K562 (cell line): ENCODE data around the gene CBX8. TPM values are rescaled to one million over a fixed set of nuclear protein-coding genes. Genes with fewer than 3 reads are reported as not detected.

Experiments used
- ATAC-seq: fragments of 200-7000 bp; cut with Tn5 transposase; 3 replicates; pipeline ENCODE4 v1.9.1; 2020; ENCODE audit warnings: moderate library complexity
- BruUV-seq: library from RNA; stranded (reverse); fragments of 400-500 nt; replicated peaks from 2 replicates; lab custom pipeline; 2021; lab: Mats Ljungman, UMichigan
- CTCF ChIA-PET: fragments of 300-600 bp; formaldehyde crosslinking; extraction: SDS; loops from one replicate; lab custom pipeline; 2021; ENCODE audit warnings: low intra/inter-chr PET ratio; lab: Yijun Ruan, JAX
- POLR2A ChIA-PET: fragments of 300-600, 350-650 bp; sonication (Branson Sonifier 250); formaldehyde crosslinking; extraction: SDS; loops from one replicate; lab custom pipeline; 2021; ENCODE audit warnings: antibody characterized with exemption, inconsistent platforms; lab: Yijun Ruan, JAX
- DNase-seq, 4 experiments: peaks; one replicate each; pipeline versions ENCODE4 v3.0.0 to v3.0.0-alpha.2; 2011 to 2018; ENCODE audit warnings: low spot score in 3 of 4, mixed read lengths in 3 of 4; ENCODE audit errors: extremely low read depth in 1 of 4
- FAIRE-seq: peaks from 2 replicates; lab custom pipeline; 2011; peaks lifted over from hg19 to GRCh38; lab: Jason Lieb, UNC
- H2AFZ ChIP-seq: 2 replicates; pipeline ENCODE4 v1.6.0; 2011; ENCODE audit warnings: low read depth, low read length, control low read depth, inconsistent platforms
- H3K27ac ChIP-seq: fragments of 200-600 bp; 3 replicates; pipeline ENCODE4 v1.8.0; 2011; ENCODE audit warnings: low read depth, mild to moderate bottlenecking, control low read depth, inconsistent platforms, low read length, moderate library complexity, mixed read lengths; ENCODE audit errors: extremely low read depth
- H3K27me3 ChIP-seq, 2 experiments: fragments of 300-600 bp in 1 of 2; 2 replicates in 1 of 2; 3 replicates in 1 of 2; pipeline versions ENCODE4 v1.6.0 to v1.8.0; 2011; ENCODE audit warnings: inconsistent platforms in 2 of 2, low read length in 2 of 2, mild to moderate bottlenecking in 1 of 2, mixed read lengths in 1 of 2, moderate library complexity in 1 of 2; ENCODE audit not compliant: control insufficient read depth in 2 of 2, insufficient read depth in 2 of 2
- H3K36me3 ChIP-seq: fragments of 300-600 bp; 3 replicates; pipeline ENCODE4 v1.8.0; 2011; ENCODE audit warnings: mild to moderate bottlenecking, low read length, inconsistent platforms; ENCODE audit not compliant: control insufficient read depth, insufficient read depth
- H3K4me1 ChIP-seq, 2 experiments: fragments of 200-600 bp in 1 of 2; replicated peaks in 1 of 2; 2 replicates in 1 of 2; 3 replicates in 1 of 2; pipeline versions ENCODE4 v1.5.1 to v1.8.0; 2011; ENCODE audit warnings: inconsistent platforms in 2 of 2, low read length in 2 of 2, mild to moderate bottlenecking in 1 of 2, mixed read lengths in 1 of 2, moderate library complexity in 1 of 2; ENCODE audit not compliant: control insufficient read depth in 2 of 2, insufficient read depth in 2 of 2
- H3K4me2 ChIP-seq: 2 replicates; pipeline ENCODE4 v1.6.1; 2011; ENCODE audit warnings: low read length, control low read depth, inconsistent platforms, mixed read lengths; ENCODE audit not compliant: insufficient read depth
- H3K4me3 ChIP-seq: fragments of 200-600 bp; sonication (generic), shearing (Covaris generic); 2 replicates; pipeline ENCODE4 v1.5.1; 2016; ENCODE audit warnings: control low read depth, inconsistent platforms
- H3K79me2 ChIP-seq: fragments of 200-600 bp; 3 replicates; pipeline ENCODE4 v1.8.0; 2011; ENCODE audit warnings: low read length, inconsistent platforms; ENCODE audit not compliant: control insufficient read depth, insufficient read depth
- H3K9ac ChIP-seq, 2 experiments: 2 replicates each; pipeline versions ENCODE4 v1.6.0 to v1.6.1; 2011; ENCODE audit warnings: low read depth in 2 of 2, low read length in 2 of 2, control low read depth in 1 of 2, inconsistent platforms in 1 of 2, mild to moderate bottlenecking in 1 of 2, mixed read lengths in 1 of 2; ENCODE audit not compliant: insufficient read depth in 1 of 2
- H3K9me1 ChIP-seq: one replicate; pipeline ENCODE4 v1.6.0; 2011; ENCODE audit warnings: inconsistent platforms, mild to moderate bottlenecking, low read length, moderate library complexity; ENCODE audit not compliant: control insufficient read depth, insufficient read depth
- H3K9me3 ChIP-seq: replicated peaks from 2 replicates; pipeline ENCODE4 v1.5.1; 2011; ENCODE audit warnings: low read depth, low read length, inconsistent platforms; ENCODE audit not compliant: control insufficient read depth, insufficient read depth
- H4K20me1 ChIP-seq: replicated peaks from 2 replicates; pipeline ENCODE4 v1.6.1; 2011; ENCODE audit warnings: low read length, inconsistent platforms, mixed read lengths; ENCODE audit not compliant: control insufficient read depth, insufficient read depth
- ZNF354B ChIP-seq: fragments of 250-450 bp; sonication (Bioruptor Pico); IDR thresholded peaks from 2 replicates; pipeline ENCODE4 v1.4.0; 2020
- WGBS: fragments of 100-300 bp; shearing (Covaris generic); methylation state at CpG from one replicate; pipeline ENCODE4 v1.1.6; 2016; ENCODE audit warnings: low coverage, mixed read lengths; ENCODE audit not compliant: insufficient coverage; ENCODE audit errors: missing lambda C conversion rate; 5-methylcytosine and 5-hydroxymethylcytosine counted together
- in situ Hi-C: fragments of 300-500 bp; cut with MboI; formaldehyde crosslinking; loops from 4 replicates; pipeline ENCODE4 v1.15.0; 2018; ENCODE audit warnings: inconsistent platforms, mixed read lengths
- intact Hi-C: fragments of 100-400 bp; cut with micrococcal nuclease; formaldehyde crosslinking; loops from 2 replicates; pipeline ENCODE4 v1.14.2; 2022
- polyA plus RNA-seq, 8 experiments: library from polyadenylated mRNA; depleted of rRNA in 4 of 8; stranded (reverse) in 5 of 8; unstranded in 3 of 8; fragments of >200 nt; fragmentation: Nextera tagmentation in 2 of 8; fragmentation: Illumina TruSeq in 1 of 8; extraction: Ambion mirVana in 2 of 8; extraction: Trizol in 1 of 8; gene quantifications; 2 replicates each; pipeline versions ENCODE4 v1.2.1 to v1.2.3, GENCODE V29; 2011 to 2014; ENCODE audit warnings: inconsistent platforms in 1 of 8, missing spikeins in 1 of 8
- total RNA-seq, 7 experiments: library from RNA; depleted of rRNA in 6 of 7; stranded (reverse); fragments of >200 nt in 6 of 7; fragmentation: Illumina TruSeq in 2 of 7; extraction: Trizol in 2 of 7; gene quantifications; 2 replicates each; pipeline versions ENCODE4 v1.2.1 to v1.2.3, GENCODE V29; 2011 to 2021; ENCODE audit warnings: low replicate concordance in 1 of 7
- TF ChIP-seq, protein P1 (sequence below), 2 experiments: IDR thresholded peaks; 2 replicates each; pipeline ENCODE4 v1.6.1; 2011; ENCODE audit warnings: borderline replicate concordance in 1 of 2, control low read depth in 1 of 2, low read depth in 1 of 2, low read length in 1 of 2, mild to moderate bottlenecking in 1 of 2, mixed read lengths in 1 of 2, moderate library complexity in 1 of 2; ENCODE audit not compliant: insufficient read depth in 1 of 2, insufficient read length in 1 of 2, poor library complexity in 1 of 2, severe bottlenecking in 1 of 2; ENCODE audit errors: extremely low read depth in 1 of 2

CBX8 gene
- total and polyA plus RNA-seq, 9 of the 15 experiments (the other 6 are each of a cell fraction or from before 2014, with no cell fraction given) = 0.08 to 11.9 (median 2.6) TPM

DNA sequence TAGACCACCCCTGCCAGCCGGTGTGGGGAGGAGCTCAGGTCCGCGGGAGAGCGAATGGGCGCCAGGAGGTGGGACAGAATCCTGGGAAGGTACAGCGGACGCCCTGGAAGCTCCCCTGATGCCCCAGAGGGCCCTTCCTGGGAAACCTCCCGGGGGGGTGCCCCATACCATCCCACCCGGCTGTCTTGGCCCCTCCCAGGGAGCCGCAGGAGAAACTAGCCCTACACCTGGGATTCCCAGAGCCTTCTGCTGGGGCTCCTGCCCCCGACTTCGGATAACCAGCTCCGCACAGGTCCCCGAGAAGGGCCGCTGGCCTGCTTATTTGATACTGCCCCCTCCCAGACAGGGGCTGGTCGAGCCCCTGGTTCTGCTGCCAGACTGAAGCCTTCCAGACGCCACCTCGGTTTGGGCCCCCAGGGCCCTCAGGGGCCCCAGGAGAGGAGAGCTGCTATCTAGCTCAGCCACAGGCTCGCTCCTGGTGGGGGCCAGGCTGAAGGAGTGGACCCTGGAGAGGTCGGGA, 45.3 kb upstream of the CBX8 start:
- Histone ChIP-seq H2AFZ (no peak overlapping the region), H3K4me1 (peaks cover 17 to 73% of the 10 kb centered on the region in 2 experiments), H4K20me1 (peaks cover 4% of the 10 kb centered on the region; the same call in 1 of the 2 replicates), H3K9me3 (no peaks in the 10 kb centered on the region), H3K27me3 (no peaks in the 10 kb centered on the region), H3K9me1 (no peaks in the 10 kb centered on the region), H3K4me2 (no peak overlapping the region), H3K27ac (no peak overlapping the region), H3K79me2 (peaks cover 15% of the 10 kb centered on the region), H3K4me3 (no peak overlapping the region), H3K9ac (no peak overlapping the region), H3K36me3 (peaks cover 7% of the 10 kb centered on the region; the same call in 1 of the 3 replicates)
- 77% methylated on average over 16 of the region's 20 CpGs for WGBS
- FAIRE-seq (no peak), DNase-seq (no peak), ATAC-seq (no peak)
- BruUV-seq = no TSS peak
- TF ChIP-seq, protein P1, sequence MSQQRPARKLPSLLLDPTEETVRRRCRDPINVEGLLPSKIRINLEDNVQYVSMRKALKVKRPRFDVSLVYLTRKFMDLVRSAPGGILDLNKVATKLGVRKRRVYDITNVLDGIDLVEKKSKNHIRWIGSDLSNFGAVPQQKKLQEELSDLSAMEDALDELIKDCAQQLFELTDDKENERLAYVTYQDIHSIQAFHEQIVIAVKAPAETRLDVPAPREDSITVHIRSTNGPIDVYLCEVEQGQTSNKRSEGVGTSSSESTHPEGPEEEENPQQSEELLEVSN (IDR thresholded peaks at IDR 0.05; ENCODE audit: borderline replicate concordance in 1 of 2, extremely low read depth in 1 of 2, insufficient read depth in 1 of 2, insufficient read length in 1 of 2, low read depth in 1 of 2, low read length in 1 of 2, poor library complexity in 1 of 2, severe bottlenecking in 1 of 2) = no peak
- TF ChIP-seq ZNF354B = no peak
- in situ Hi-C loops (no loop called here), intact Hi-C loops (no loop called here)
- ChIA-PET POLR2A (interaction anchor here (0.5 to 0.7 kb wide), 2 partner anchors 34 to 75 kb away, joined by 3 read pairs; no protein-coding TSS in a partner anchor), CTCF (no interaction called here)
